ENCODE measurements around the gene ZNF169.
A peak's percentile ranks its signal among the peaks of the same experiment; 100 is the strongest.

The ZNF169 gene

GRCh38 chr9:94259077-94259862 lies at the start of gene ZNF169 (continued):
- TF ChIP-seq SCRT2 (tag by site-specific recombination; IDR thresholded peaks at IDR 0.05): no peak
- no peak for TF ChIP-seq ZNF670 (tag by site-specific recombination; IDR thresholded peaks at IDR 0.05; ENCODE audit: low read depth)
- TF ChIP-seq IKZF3 (tag by site-specific recombination; IDR thresholded peaks at IDR 0.05): no peak
- TF ChIP-seq ZNF146 (tag by site-specific recombination; IDR thresholded peaks at IDR 0.05): no peak
- TF ChIP-seq ZNF324 (tag by site-specific recombination; IDR thresholded peaks at IDR 0.05): no peak
- TF ChIP-seq ZNF658 (tag by site-specific recombination; IDR thresholded peaks at IDR 0.05): no peak
- TF ChIP-seq ZNF704 (tag by site-specific recombination; IDR thresholded peaks at IDR 0.05): no peak
- TF ChIP-seq ZNF132 (tag by site-specific recombination; IDR thresholded peaks at IDR 0.05; ENCODE audit: borderline replicate concordance): no peak
- TF ChIP-seq ZNF623 (tag by site-specific recombination; IDR thresholded peaks at IDR 0.05): no peak
- peak; percentile 94 for TF ChIP-seq ZNF76 (tag by site-specific recombination; IDR thresholded peaks at IDR 0.05; ENCODE audit: borderline replicate concordance, low read depth)
- no peak for TF ChIP-seq ZNF202 (tag by site-specific recombination; IDR thresholded peaks at IDR 0.05; ENCODE audit: borderline replicate concordance)
- no peak for TF ChIP-seq ZFP3 (tag by site-specific recombination; IDR thresholded peaks at IDR 0.05; ENCODE audit: low read depth)
- no peak for TF ChIP-seq ZNF366 (tag by site-specific recombination; conservative IDR thresholded peaks at IDR 0.05)
- peak; percentile 98 for TF ChIP-seq ZNF335 (tag by site-specific recombination; conservative IDR thresholded peaks at IDR 0.05)
- TF ChIP-seq ZNF555 (tag by site-specific recombination; conservative IDR thresholded peaks at IDR 0.05): no peak
- TF ChIP-seq ZNF23 (tag by site-specific recombination; IDR thresholded peaks at IDR 0.05; ENCODE audit: borderline replicate concordance): no peak
- TF ChIP-seq ZNF645 (tag by site-specific recombination; IDR thresholded peaks at IDR 0.05): no peak
- no peak for TF ChIP-seq ZNF214 (tag by site-specific recombination; IDR thresholded peaks at IDR 0.05; ENCODE audit: borderline replicate concordance)
- TF ChIP-seq ZNF629 (tag by site-specific recombination; IDR thresholded peaks at IDR 0.05): peak; percentile 56
- no peak for TF ChIP-seq ZNF785 (tag by site-specific recombination; IDR thresholded peaks at IDR 0.05)
- no peak for TF ChIP-seq ZNF211 (tag by site-specific recombination; IDR thresholded peaks at IDR 0.05; ENCODE audit: low read depth)
- no peak for TF ChIP-seq PRDM2 (tag by site-specific recombination; IDR thresholded peaks at IDR 0.05; ENCODE audit: borderline replicate concordance)
- TF ChIP-seq PATZ1 (tag by site-specific recombination; IDR thresholded peaks at IDR 0.05): 0 out of 2 replicates have a peak, but pooled peaks have one; percentile 32
- no peak for TF ChIP-seq RBAK (tag by site-specific recombination; IDR thresholded peaks at IDR 0.05)
- no peak for TF ChIP-seq ZNF837 (tag by site-specific recombination; IDR thresholded peaks at IDR 0.05)
- 0 out of 2 replicates have a peak, but pooled peaks have one; percentile 41 for TF ChIP-seq ZBTB48 (tag by site-specific recombination; IDR thresholded peaks at IDR 0.05)
- no peak for TF ChIP-seq ZNF707 (tag by site-specific recombination; IDR thresholded peaks at IDR 0.05)
- TF ChIP-seq PRDM6 (tag by site-specific recombination; IDR thresholded peaks at IDR 0.05): no peak
- TF ChIP-seq GLIS1 (tag by site-specific recombination; IDR thresholded peaks at IDR 0.05): peak; percentile 42

All from HEK293 (cell line).